ENCODE measurements around the gene SPATA3.
A peak's percentile ranks its signal among the peaks of the same experiment; 100 is the strongest.

Gene SPATA3

DNA sequence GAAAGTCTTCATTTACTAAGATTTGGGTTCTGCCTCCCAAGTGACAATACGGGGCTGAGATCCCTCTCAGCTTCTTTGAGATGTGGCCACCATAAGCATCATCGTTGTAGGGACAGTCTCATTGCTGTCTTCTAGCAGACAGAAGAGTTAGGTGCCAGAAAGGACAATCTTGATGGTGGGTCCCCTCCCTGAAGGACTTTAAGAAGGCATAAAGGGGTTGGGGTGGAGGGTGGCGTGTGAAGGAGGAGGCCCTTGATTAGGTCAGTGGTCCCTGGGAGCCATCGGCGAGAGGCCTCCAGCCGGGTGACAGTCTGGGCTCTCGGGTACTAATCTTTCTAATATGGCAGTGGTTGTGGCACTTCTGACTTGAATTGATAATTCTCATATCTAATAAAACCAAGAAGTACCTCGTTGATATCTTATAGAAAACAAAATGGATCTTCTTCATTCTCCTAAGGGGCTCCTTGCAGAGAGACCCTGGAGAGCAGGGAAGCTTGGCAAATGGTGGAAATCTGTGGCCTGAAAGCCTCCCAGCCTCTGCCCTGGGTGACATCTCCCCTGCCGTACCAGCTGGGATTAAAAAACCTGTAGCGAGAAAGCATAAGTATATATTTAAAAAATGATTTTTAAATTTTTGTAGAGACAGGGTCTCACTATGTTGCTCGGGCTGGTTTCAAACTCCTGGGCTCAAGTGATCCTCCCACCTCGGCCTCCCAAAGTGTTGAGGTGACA is 53.5 kb downstream of the SPATA3 start:
- DNase-seq (ENCODE audit: low read depth in 2 of 2), result no peak

- no peak for DNase-seq (ENCODE audit: low read depth in 2 of 2)
Measured at GRCh38 chr2:231050018-231050901, 54.3 kb downstream of the SPATA3 start.

DNA sequence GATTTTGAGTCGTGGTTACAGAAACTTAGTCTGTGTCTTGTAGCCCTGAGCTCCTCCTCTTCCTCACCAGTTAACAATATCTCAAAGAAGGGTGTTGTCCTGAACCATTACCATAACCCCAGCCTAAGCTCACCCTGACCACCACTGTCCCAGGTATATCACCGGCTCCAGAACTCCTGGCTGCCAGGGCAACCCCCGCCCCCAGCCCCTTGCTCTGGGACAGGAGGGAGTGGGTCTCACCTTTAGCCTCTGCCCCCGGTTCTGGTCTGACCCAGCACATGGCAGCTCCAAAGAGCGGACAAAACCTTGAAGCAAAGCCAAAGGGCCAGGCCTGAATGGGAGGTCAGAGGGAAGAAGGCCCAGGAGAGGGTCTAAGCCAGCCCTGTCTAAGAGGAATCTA is 55.2 kb downstream of the SPATA3 start:
- DNase-seq (ENCODE audit: low read depth in 2 of 2), result no peak

DNA sequence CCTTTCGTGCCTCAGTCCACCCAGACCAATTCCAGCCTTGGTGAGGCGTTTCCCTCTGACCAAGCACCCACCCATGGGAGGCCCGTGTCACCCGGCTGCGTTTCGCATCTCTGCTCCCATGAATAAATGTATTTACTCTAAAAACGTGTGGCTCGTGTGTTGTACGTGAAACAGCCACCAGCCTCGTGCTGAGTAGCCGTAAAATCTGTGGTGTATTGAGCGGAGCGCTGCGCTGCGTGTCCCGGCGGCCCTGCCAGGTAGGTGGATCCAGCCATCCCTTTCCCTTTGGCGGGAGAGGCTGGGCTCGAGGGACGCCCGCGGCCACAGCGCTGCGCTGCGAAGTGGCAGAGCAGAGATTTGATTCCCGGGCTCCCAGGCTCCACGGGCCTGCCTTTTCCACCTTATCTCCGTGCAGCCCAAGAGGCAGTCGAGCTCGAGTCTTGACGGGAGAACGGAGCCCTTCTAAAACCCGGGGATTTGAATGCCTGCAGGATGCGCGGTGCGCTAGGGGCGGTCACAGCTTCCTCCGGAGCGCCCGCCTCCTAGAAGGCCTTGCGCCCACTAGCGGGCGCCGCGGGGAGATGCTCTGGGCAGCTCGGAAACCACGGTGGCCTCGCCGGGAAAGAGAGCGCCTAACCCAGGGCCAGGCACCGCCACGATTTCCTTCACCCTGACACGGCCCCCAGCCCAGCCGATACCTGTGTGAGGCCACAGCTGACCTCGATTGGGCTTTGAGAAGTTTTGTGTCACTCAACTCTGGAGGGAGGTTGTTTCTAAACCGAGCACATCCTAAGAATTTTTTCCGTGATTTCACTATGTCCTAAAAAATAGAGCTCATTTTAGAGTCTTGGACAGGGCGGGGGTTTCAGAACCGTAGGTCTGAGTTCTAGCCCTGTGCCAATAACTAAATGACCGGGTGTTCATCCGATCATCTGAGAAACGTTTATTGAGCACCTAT is 56.9 kb downstream of the SPATA3 start:
- DNase-seq (ENCODE audit: low read depth in 2 of 2), result peak; percentile 68 to 79

- no peak for DNase-seq (ENCODE audit: low read depth in 2 of 2)
Measured at GRCh38 chr2:231053846-231054245, 57.9 kb downstream of the SPATA3 start.

- DNase-seq (ENCODE audit: low read depth in 2 of 2), result peak; percentile 89 to 92
Measured at GRCh38 chr2:231056453-231057416, 60.8 kb downstream of the SPATA3 start, which contains the start of gene PSMD1. TSS of gene PSMD1 (plus strand) at chr2:231056867. CDS start at chr2:231057026, 159 bp downstream.

- no peak for DNase-seq (ENCODE audit: low read depth in 2 of 2)
Measured at GRCh38 chr2:231057590-231057989, 61.7 kb downstream of the SPATA3 start.

Measured in stimulated activated CD4-positive, alpha-beta T cell treated with anti-CD3 and anti-CD28 coated beads, Interleukin-1b, Interleukin-23, amount 100 ng/mL, for 4 hours (primary cell).